GM12878 (cell line): ENCODE measurements around the gene ACSM6. TPM values are rescaled to one million over a fixed set of nuclear protein-coding genes. Genes with fewer than 3 reads are reported as not detected.

Experiments used
- ATAC-seq: fragments of 200-7000 bp; cut with Tn5 transposase; 3 replicates; pipeline ENCODE4 v1.9.1; 2020; ENCODE audit warnings: mild to moderate bottlenecking, moderate library complexity
- BruUV-seq: library from RNA; stranded (reverse); fragments of 400-500 nt; replicated peaks from 2 replicates; lab custom pipeline; 2021; lab: Mats Ljungman, UMichigan
- CTCF ChIA-PET: fragments of 300-600 bp; sonication (Branson Sonifier 250); formaldehyde crosslinking; extraction: SDS; loops from one replicate; lab custom pipeline; 2021; ENCODE audit warnings: inconsistent platforms; lab: Yijun Ruan, JAX
- POLR2A ChIA-PET: fragments of 350-600 bp; formaldehyde crosslinking; extraction: SDS; loops from one replicate; lab custom pipeline; 2021; ENCODE audit warnings: inconsistent platforms; lab: Charles Lee
- RAD21 ChIA-PET: fragments of 300-600 bp; sonication (Branson Sonifier 250); formaldehyde crosslinking; loops from one replicate; lab custom pipeline; 2023; ENCODE audit warnings: antibody characterized with exemption; ENCODE audit not compliant: unreplicated experiment; lab: Charles Lee
- SMC1A ChIA-PET: fragments of 300-600 bp; sonication (Branson Sonifier 250); formaldehyde crosslinking; loops from one replicate; lab custom pipeline; 2023; ENCODE audit not compliant: unreplicated experiment, uncharacterized antibody; lab: Charles Lee
- DNase-seq: peaks from one replicate; pipeline ENCODE4 v3.0.0-alpha.2; 2011; ENCODE audit warnings: low read depth, low spot score
- FAIRE-seq: peaks from 3 replicates; lab custom pipeline; 2011; peaks lifted over from hg19 to GRCh38; lab: Jason Lieb, UNC
- H2AFZ ChIP-seq: 2 replicates; pipeline ENCODE4 v1.6.0; 2011; ENCODE audit warnings: low read depth, low read length, control low read depth; ENCODE audit not compliant: control insufficient read depth
- H3K27ac ChIP-seq: 2 replicates; pipeline ENCODE4 v1.5.1; 2011; ENCODE audit warnings: control low read depth; ENCODE audit not compliant: control insufficient read depth, insufficient read depth
- H3K27me3 ChIP-seq, 2 experiments: replicated peaks in 1 of 2; 2 replicates each; pipeline versions ENCODE4 v1.6.0 to v1.6.1; 2011; ENCODE audit warnings: low read length in 1 of 2; ENCODE audit not compliant: control insufficient read depth in 2 of 2, insufficient read depth in 2 of 2
- H3K36me3 ChIP-seq, 2 experiments: 2 replicates each; pipeline ENCODE4 v1.5.1; 2011; ENCODE audit warnings: low read length in 1 of 2; ENCODE audit not compliant: control insufficient read depth in 2 of 2, insufficient read depth in 2 of 2
- H3K4me1 ChIP-seq: 2 replicates; pipeline ENCODE4 v1.6.1; 2011; ENCODE audit warnings: mild to moderate bottlenecking, low read length, moderate library complexity, mixed read lengths; ENCODE audit not compliant: control insufficient read depth, insufficient read depth
- H3K4me2 ChIP-seq: 2 replicates; pipeline ENCODE4 v1.6.0; 2011; ENCODE audit warnings: control low read depth; ENCODE audit not compliant: control insufficient read depth, insufficient read depth
- H3K4me3 ChIP-seq: fragments of 200-600 bp; sonication (generic); 2 replicates; pipeline ENCODE4 v1.5.1; 2016
- H3K79me2 ChIP-seq: 2 replicates; pipeline ENCODE4 v1.6.0; 2011; ENCODE audit warnings: low read length; ENCODE audit not compliant: control insufficient read depth, insufficient read depth
- H3K9ac ChIP-seq: 2 replicates; pipeline ENCODE4 v1.8.0; 2011; ENCODE audit warnings: low read length, control low read depth, mixed read lengths; ENCODE audit not compliant: control insufficient read depth, insufficient read depth
- H3K9me3 ChIP-seq: replicated peaks from 3 replicates; pipeline ENCODE4 v1.5.1; 2011; ENCODE audit warnings: mild to moderate bottlenecking, low read length; ENCODE audit not compliant: control insufficient read depth, insufficient read depth
- H4K20me1 ChIP-seq: 2 replicates; pipeline ENCODE4 v1.6.0; 2011; ENCODE audit not compliant: control insufficient read depth, insufficient read depth
- CEBPB ChIP-seq, 2 experiments: fragments of 150-350 bp in 1 of 2; IDR thresholded peaks; 2 replicates each; pipeline ENCODE4 v1.6.1; 2012 to 2014; ENCODE audit warnings: low read depth in 2 of 2, low read length in 2 of 2, borderline replicate concordance in 1 of 2, inconsistent platforms in 1 of 2
- EP300 ChIP-seq, 2 experiments: fragments of 150-350 bp in 1 of 2; IDR thresholded peaks; 2 replicates each; pipeline ENCODE4 v1.6.1; 2011 to 2012; ENCODE audit warnings: low read depth in 2 of 2, low read length in 2 of 2, borderline replicate concordance in 1 of 2, improper control_type of control experiment in 1 of 2, inconsistent platforms in 1 of 2; ENCODE audit not compliant: control insufficient read depth in 1 of 2
- FOXK2 ChIP-seq: fragments of 450-650 bp; IDR thresholded peaks from 2 replicates; pipeline ENCODE4 v1.6.1; 2017; ENCODE audit warnings: mild to moderate bottlenecking, moderate library complexity
- HDAC6 ChIP-seq: fragments of 200-600 bp; sonication (generic); IDR thresholded peaks from one replicate; pipeline ENCODE4 v1.8.0; 2017; ENCODE audit warnings: antibody characterized with exemption; ENCODE audit not compliant: unreplicated experiment
- IRF5 ChIP-seq: fragments of 450-650 bp; IDR thresholded peaks from 2 replicates; pipeline ENCODE4 v1.6.1; 2017; ENCODE audit warnings: borderline replicate concordance
- KLF5 ChIP-seq: fragments of 450-650 bp; IDR thresholded peaks from 2 replicates; pipeline ENCODE4 v1.6.1; 2014; ENCODE audit warnings: mild to moderate bottlenecking; ENCODE audit not compliant: partially characterized antibody
- SPI1 ChIP-seq: IDR thresholded peaks from 2 replicates; pipeline ENCODE4 v1.6.1; 2011; ENCODE audit warnings: low read depth, mild to moderate bottlenecking, low read length, moderate library complexity, borderline replicate concordance; ENCODE audit not compliant: insufficient read depth
- STAT3 ChIP-seq: IDR thresholded peaks from 2 replicates; pipeline ENCODE4 v1.6.1; 2011; ENCODE audit warnings: low read depth, low read length, improper control_type of control experiment
- WGBS: methylation state at CpG from one replicate; pipeline ENCODE4 v1.1.6; 2016; ENCODE audit warnings: low lambda C conversion rate; ENCODE audit not compliant: insufficient replicate concordance, insufficient coverage; ENCODE audit errors: missing lambda C conversion rate; 5-methylcytosine and 5-hydroxymethylcytosine counted together
- in situ Hi-C: fragments of 300-500 bp; cut with MboI; formaldehyde crosslinking; loops from 9 replicates; pipeline ENCODE4 v1.14.3; 2018; ENCODE audit warnings: mixed read lengths
- intact Hi-C: fragments of 100-400 bp; cut with micrococcal nuclease; formaldehyde crosslinking; loops from one replicate; pipeline ENCODE4 v1.14.2; 2022; ENCODE audit not compliant: unreplicated experiment
- polyA plus RNA-seq, 11 experiments: library from polyadenylated mRNA; depleted of rRNA in 4 of 11; unstranded in 6 of 11; stranded (reverse) in 5 of 11; fragments of >200 nt; fragmentation: Nextera tagmentation in 4 of 11; fragmentation: Illumina TruSeq in 1 of 11; extraction: Ambion mirVana in 4 of 11; extraction: Trizol in 1 of 11; gene quantifications; 1 replicate in 1 of 11; 2 replicates in 10 of 11; pipeline versions ENCODE4 v1.2.1 to v1.2.3, GENCODE V29; 2011 to 2016; ENCODE audit warnings: inconsistent platforms in 2 of 11, missing spikeins in 2 of 11, low read depth in 1 of 11
- total RNA-seq, 4 experiments: library from RNA; depleted of rRNA in 3 of 4; stranded (reverse); fragments of >200 nt in 3 of 4; fragmentation: Illumina TruSeq in 1 of 4; extraction: Trizol in 1 of 4; gene quantifications; 2 replicates each; pipeline versions ENCODE4 v1.2.1 to v1.2.3, GENCODE V29; 2013 to 2021

ACSM6 gene
- total and polyA plus RNA-seq, 10 of the 15 experiments (the other 5 are each of a cell fraction or from before 2014, with no cell fraction given), result 0.06 to 0.21 (median 0.20) TPM; not detected in 7

DNA sequence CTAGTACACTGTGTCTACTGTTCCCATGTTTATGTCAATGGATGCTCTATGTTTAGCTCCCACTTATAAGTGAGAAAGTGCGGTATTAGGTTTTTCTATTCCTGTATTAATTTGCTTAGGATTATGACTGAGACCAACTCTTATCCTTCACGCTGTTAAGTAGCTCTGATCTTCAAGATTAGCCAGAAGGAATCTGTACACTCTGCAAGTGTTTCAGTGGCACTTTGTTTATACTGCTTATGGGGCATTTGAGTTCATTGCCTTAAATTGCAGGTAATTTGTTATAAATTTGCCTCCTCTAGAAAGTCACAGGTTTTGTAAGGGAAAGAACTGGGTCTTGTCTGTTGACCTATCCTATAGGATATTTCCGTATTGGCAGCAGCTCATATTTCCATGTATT, 6.4 kb upstream of the ACSM6 start:
- intact Hi-C loops, result no loop called here
- in situ Hi-C loops, result no loop called here

More for the DNA sequence above, 6.4 kb upstream of the ACSM6 start:
- ChIA-PET POLR2A (no interaction called here), RAD21 (no interaction called here), SMC1A (interaction anchor here (0.9 to 1.3 kb wide), 4 partner anchors 19 to 187 kb away, joined by 3 to 4 read pairs (median 3); no protein-coding TSS in a partner anchor), CTCF (interaction anchor here (0.9 to 2.7 kb wide), 3 partner anchors 48 to 176 kb away, joined by 3 to 16 read pairs (median 3); no protein-coding TSS in a partner anchor)
- Histone ChIP-seq H3K9me3 (no peaks in the 10 kb centered on the region), H3K27me3 (no peaks in the 10 kb centered on the region), H3K9ac (no peak overlapping the region), H4K20me1 (no peaks in the 10 kb centered on the region), H3K4me3 (no peak overlapping the region), H2AFZ (no peak overlapping the region), H3K36me3 (no peaks in the 10 kb centered on the region), H3K79me2 (no peaks in the 10 kb centered on the region), H3K27ac (no peak overlapping the region), H3K4me1 (no peaks in the 10 kb centered on the region), H3K4me2 (no peak overlapping the region)
- TF ChIP-seq SPI1 (no peak), STAT3 (no peak), CEBPB (IDR thresholded peaks at IDR 0.05; ENCODE audit: borderline replicate concordance in 1 of 2, low read depth in 2 of 2, low read length in 2 of 2) (no peak), KLF5 (no peak), FOXK2 (no peak), HDAC6 (no peak), IRF5 (no peak), EP300 (IDR thresholded peaks at IDR 0.05; ENCODE audit: borderline replicate concordance in 1 of 2, control insufficient read depth in 1 of 2, low read depth in 2 of 2, low read length in 2 of 2) (no peak)
- FAIRE-seq (no peak), ATAC-seq (no peak), DNase-seq (no peak)
- 58% methylated on average over 3 of the region's 3 CpGs for WGBS
- BruUV-seq, result no TSS peak
